Endothelial cell of umbilical vein (primary cell): Measurements from ENCODE around the gene ADPGK. TPM values are rescaled to one million over a fixed set of nuclear protein-coding genes. Genes with fewer than 3 reads are reported as not detected.

Source experiments
- BruUV-seq: library from RNA; stranded (reverse); fragments of 400-500 nt; replicated peaks from 2 replicates; lab custom pipeline; 2021; lab: Mats Ljungman, UMichigan
- CTCF ChIA-PET: fragments of 300-600, 350-600 bp; sonication (Branson Sonifier 250); formaldehyde crosslinking; loops from one replicate; lab custom pipeline; 2021; ENCODE audit warnings: antibody characterized with exemption, inconsistent platforms; lab: Charles Lee
- POLR2A ChIA-PET: fragments of 300-600, 350-600 bp; sonication (Branson Sonifier 250); formaldehyde crosslinking; loops from one replicate; lab custom pipeline; 2021; ENCODE audit warnings: antibody characterized with exemption, inconsistent platforms; lab: Charles Lee
- DNase-seq: peaks from one replicate; pipeline ENCODE4 v3.0.0-alpha.2; 2011; ENCODE audit warnings: low read depth, low spot score
- FAIRE-seq: peaks from 2 replicates; lab custom pipeline; 2011; peaks lifted over from hg19 to GRCh38; lab: Jason Lieb, UNC
- H2AFZ ChIP-seq: 2 replicates; pipeline ENCODE4 v1.6.0; 2012; ENCODE audit warnings: low read depth, low read length, control low read depth, inconsistent platforms
- H3K27ac ChIP-seq: 2 replicates; pipeline ENCODE4 v1.5.1; 2011; ENCODE audit warnings: low read depth, mild to moderate bottlenecking, control low read depth, low read length, moderate library complexity; ENCODE audit not compliant: insufficient read depth
- H3K27me3 ChIP-seq, 2 experiments: 2 replicates each; pipeline versions ENCODE4 v1.6.0 to v1.6.1; 2011; ENCODE audit warnings: low read length in 2 of 2, mixed read lengths in 1 of 2; ENCODE audit not compliant: control insufficient read depth in 2 of 2, insufficient read depth in 2 of 2
- H3K36me3 ChIP-seq, 2 experiments: 2 replicates in 1 of 2; 3 replicates in 1 of 2; pipeline ENCODE4 v1.5.1; 2011; ENCODE audit warnings: low read length in 2 of 2, mild to moderate bottlenecking in 1 of 2, moderate library complexity in 1 of 2; ENCODE audit not compliant: control insufficient read depth in 2 of 2, insufficient read depth in 2 of 2; ENCODE audit errors: extremely low read depth in 1 of 2
- H3K4me1 ChIP-seq: 3 replicates; pipeline ENCODE4 v1.5.1; 2011; ENCODE audit warnings: mild to moderate bottlenecking, low read length; ENCODE audit not compliant: control insufficient read depth, insufficient read depth; ENCODE audit errors: extremely low read depth
- H3K4me2 ChIP-seq: 2 replicates; pipeline ENCODE4 v1.6.1; 2011; ENCODE audit warnings: low read length, control low read depth, mixed read lengths; ENCODE audit not compliant: insufficient read depth
- H3K4me3 ChIP-seq, 3 experiments: fragments of 200-600 bp in 1 of 3; sonication (generic), shearing (Covaris generic) in 1 of 3; replicated peaks in 1 of 3; 2 replicates each; pipeline ENCODE4 v1.5.1; 2011 to 2016; ENCODE audit warnings: control low read depth in 3 of 3, low read length in 3 of 3, mild to moderate bottlenecking in 2 of 3, inconsistent platforms in 1 of 3, low read depth in 1 of 3, moderate library complexity in 1 of 3; ENCODE audit not compliant: insufficient read depth in 1 of 3
- H3K79me2 ChIP-seq: 2 replicates; pipeline ENCODE4 v1.6.0; 2012; ENCODE audit warnings: low read length, inconsistent platforms; ENCODE audit not compliant: control insufficient read depth, insufficient read depth
- H3K9ac ChIP-seq: replicated peaks from 2 replicates; pipeline ENCODE3; 2011; ENCODE audit warnings: low read length, control low read depth; ENCODE audit not compliant: insufficient read depth; ENCODE audit errors: extremely low read depth
- H3K9me1 ChIP-seq: replicated peaks from 3 replicates; pipeline ENCODE4 v1.6.0; 2011; ENCODE audit warnings: mild to moderate bottlenecking, low read length; ENCODE audit not compliant: control insufficient read depth, insufficient read depth; ENCODE audit errors: extremely low read depth
- H3K9me3 ChIP-seq: replicated peaks from 2 replicates; pipeline ENCODE4 v1.5.1; 2012; ENCODE audit warnings: low read length, inconsistent platforms; ENCODE audit not compliant: control insufficient read depth, insufficient read depth
- H4K20me1 ChIP-seq: replicated peaks from 2 replicates; pipeline ENCODE3; 2011; ENCODE audit warnings: mild to moderate bottlenecking, low read length; ENCODE audit not compliant: control insufficient read depth, insufficient read depth; ENCODE audit errors: extremely low read depth
- EZH2 ChIP-seq: IDR thresholded peaks from 2 replicates; pipeline ENCODE4 v1.6.1; 2012; ENCODE audit warnings: borderline replicate concordance, low read depth, mild to moderate bottlenecking, moderate library complexity, low read length, inconsistent platforms; ENCODE audit not compliant: severe bottlenecking
- FOS ChIP-seq: IDR thresholded peaks from 2 replicates; pipeline ENCODE4 v1.6.1; 2011; ENCODE audit warnings: mild to moderate bottlenecking, low read length, moderate library complexity, borderline replicate concordance; ENCODE audit not compliant: insufficient read depth
- MAX ChIP-seq: IDR thresholded peaks from 2 replicates; pipeline ENCODE4 v1.6.1; 2011; ENCODE audit not compliant: insufficient read depth, insufficient read length
- MYC ChIP-seq: IDR thresholded peaks from one replicate; pipeline ENCODE4 v1.6.1; 2011; ENCODE audit warnings: mild to moderate bottlenecking, low read depth, low read length
- POLR2AphosphoS5 ChIP-seq: IDR thresholded peaks from 2 replicates; pipeline ENCODE4 v1.6.1; 2012; ENCODE audit warnings: low read depth, mild to moderate bottlenecking, control low read depth, low read length, moderate library complexity; ENCODE audit not compliant: insufficient read depth
- dilution Hi-C: fragments of 300-500 bp; cut with MboI; formaldehyde crosslinking; loops from one replicate; pipeline ENCODE4 v1.15.0; 2019; ENCODE audit warnings: low sequenced_read_pairs; ENCODE audit not compliant: extremely low pct_ligation_motif_present
- intact Hi-C: fragments of 100-400 bp; cut with micrococcal nuclease; formaldehyde crosslinking; loops from one replicate; pipeline ENCODE4 v1.10.0; 2022
- polyA plus RNA-seq, 4 experiments: library from polyadenylated mRNA; depleted of rRNA in 3 of 4; stranded (reverse) in 3 of 4; unstranded in 1 of 4; fragments of >200 nt; gene quantifications; 2 replicates each; pipeline versions ENCODE4 v1.2.1 to v1.2.3, GENCODE V29; 2011 to 2012; ENCODE audit warnings: missing spikeins in 1 of 4
- total RNA-seq: library from RNA; stranded (reverse); gene quantifications from 2 replicates; pipeline ENCODE4 v1.2.3, GENCODE V29; 2021
- TF ChIP-seq, protein P1 (sequence below), 2 donors: IDR thresholded peaks; 1 replicate in 1 of 2; 2 replicates in 1 of 2; pipeline ENCODE4 v1.5.1; 2011; ENCODE audit warnings: low read length in 2 of 2, mild to moderate bottlenecking in 2 of 2, moderate library complexity in 2 of 2, control low read depth in 1 of 2, inconsistent platforms in 1 of 2, low read depth in 1 of 2; ENCODE audit not compliant: insufficient read depth in 1 of 2; ENCODE audit errors: extremely low read depth in 1 of 2

ADPGK gene
- total and polyA plus RNA-seq, 2 donors (not counting 3 experiments of a cell fraction or from before 2014, with no cell fraction given), result 51.0 to 57.1 TPM

- no peaks in the 10 kb centered on the region for H4K20me1 ChIP-seq
- H3K79me2 ChIP-seq, result no peaks in the 10 kb centered on the region
- TF ChIP-seq MAX (no peak), FOS (no peak), POLR2AphosphoS5 (no peak), MYC (no peak), EZH2 (peak; percentile 70)
- TF ChIP-seq, protein P1, sequence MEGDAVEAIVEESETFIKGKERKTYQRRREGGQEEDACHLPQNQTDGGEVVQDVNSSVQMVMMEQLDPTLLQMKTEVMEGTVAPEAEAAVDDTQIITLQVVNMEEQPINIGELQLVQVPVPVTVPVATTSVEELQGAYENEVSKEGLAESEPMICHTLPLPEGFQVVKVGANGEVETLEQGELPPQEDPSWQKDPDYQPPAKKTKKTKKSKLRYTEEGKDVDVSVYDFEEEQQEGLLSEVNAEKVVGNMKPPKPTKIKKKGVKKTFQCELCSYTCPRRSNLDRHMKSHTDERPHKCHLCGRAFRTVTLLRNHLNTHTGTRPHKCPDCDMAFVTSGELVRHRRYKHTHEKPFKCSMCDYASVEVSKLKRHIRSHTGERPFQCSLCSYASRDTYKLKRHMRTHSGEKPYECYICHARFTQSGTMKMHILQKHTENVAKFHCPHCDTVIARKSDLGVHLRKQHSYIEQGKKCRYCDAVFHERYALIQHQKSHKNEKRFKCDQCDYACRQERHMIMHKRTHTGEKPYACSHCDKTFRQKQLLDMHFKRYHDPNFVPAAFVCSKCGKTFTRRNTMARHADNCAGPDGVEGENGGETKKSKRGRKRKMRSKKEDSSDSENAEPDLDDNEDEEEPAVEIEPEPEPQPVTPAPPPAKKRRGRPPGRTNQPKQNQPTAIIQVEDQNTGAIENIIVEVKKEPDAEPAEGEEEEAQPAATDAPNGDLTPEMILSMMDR (IDR thresholded peaks at IDR 0.05; ENCODE audit: extremely low read depth in 1 of 2, insufficient read depth in 1 of 2, low read depth in 1 of 2, low read length in 2 of 2), result peak; percentile 30 to 38
- POLR2A ChIA-PET, result no interaction called here
- no peak overlapping the region for H3K9ac ChIP-seq
- peaks cover 47 to 51% of the 10 kb centered on the region in 2 experiments for H3K27me3 ChIP-seq
- dilution Hi-C loops, result no loop called here
- H3K36me3 ChIP-seq, result no peaks in the 10 kb centered on the region
- H3K27ac ChIP-seq, result no peak overlapping the region
- H3K4me3 ChIP-seq, result peak overlapping the region in 2 of 3 experiments; percentile 25 to 40
- H2AFZ ChIP-seq, result peak overlapping the region; percentile 73
- no peaks in the 10 kb centered on the region for H3K9me1 ChIP-seq
- peaks cover 6% of the 10 kb centered on the region for H3K4me1 ChIP-seq
- no TSS peak for BruUV-seq
- DNase-seq (peak; percentile 2), FAIRE-seq (no peak)
- H3K4me2 ChIP-seq, result peak overlapping the region; percentile 67
- no peaks in the 10 kb centered on the region for H3K9me3 ChIP-seq
- CTCF ChIA-PET, result interaction anchor here (1.0 kb wide), 1 partner anchor 286 kb away, joined by 5 read pairs; no protein-coding TSS in a partner anchor
- intact Hi-C loops, result loop anchor here (1.0 to 5.0 kb wide), 2 partner anchors 126 to 285 kb away; no protein-coding TSS in a partner anchor
Measured at GRCh38 chr15:72796515-72797337, 13.2 kb upstream of the ADPGK start.
